ENCODE results near the gene RTEL1.
"Not testable (repeated sequence)": the region's sequence is repeated elsewhere in the genome, so short reads cannot be mapped to it uniquely, and the experiment has no call there.

The RTEL1 gene

DNA sequence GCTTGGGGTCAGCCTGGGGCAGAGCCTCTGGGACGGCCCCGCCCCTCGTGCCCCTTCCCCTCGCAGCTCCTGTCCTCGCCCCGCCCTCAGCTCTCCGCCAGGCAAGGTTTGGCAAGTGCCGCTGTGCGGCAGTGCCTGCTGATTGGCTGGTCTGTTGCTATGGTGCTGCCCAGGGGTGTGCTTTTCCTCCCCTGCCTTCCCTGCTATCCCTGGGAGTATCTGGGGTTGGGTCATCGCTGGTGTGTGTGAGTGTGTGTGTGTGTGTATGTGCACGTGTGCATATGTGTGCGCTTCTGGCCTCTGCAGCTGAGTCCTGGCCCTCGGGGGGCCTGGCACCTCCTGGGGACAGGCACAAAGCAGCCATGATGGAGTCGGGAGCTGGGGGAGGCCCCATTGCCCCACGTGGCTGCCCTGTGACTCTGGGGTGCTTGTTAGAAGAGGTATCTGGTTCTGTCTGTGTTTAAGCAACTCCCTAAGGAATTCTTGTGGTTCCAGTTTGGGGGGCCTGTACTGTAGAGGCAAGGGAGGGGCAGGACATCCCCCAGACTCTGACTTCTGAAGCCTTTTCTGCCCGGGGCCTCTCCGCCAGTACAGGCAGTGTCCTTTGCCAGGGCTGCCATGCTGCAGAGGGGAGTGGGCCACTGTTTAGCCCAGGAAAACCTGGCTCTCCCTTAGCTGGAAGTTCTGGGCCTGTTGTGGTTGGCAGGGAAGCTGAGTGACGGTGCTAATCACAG is 6.9 kb downstream of the RTEL1 start:
- no peaks in the 10 kb centered on the region for H3K4me1 ChIP-seq (ENCODE audit: control insufficient read depth, insufficient read depth, low read length)
- H3K9ac ChIP-seq (ENCODE audit: low read depth, low read length): no peak overlapping the region
- no peaks in the 10 kb centered on the region for H3K9me3 ChIP-seq (ENCODE audit: control insufficient read depth, insufficient read depth, low read length)
- H3K27me3 ChIP-seq (ENCODE audit: control insufficient read depth, insufficient read depth, low read length): no peaks in the 10 kb centered on the region
- peaks cover 50% of the 10 kb centered on the region for H3K36me3 ChIP-seq (ENCODE audit: control insufficient read depth, insufficient read depth, low read length)
- no peak overlapping the region for H3K4me3 ChIP-seq (ENCODE audit: low read depth, low read length)

DNA sequence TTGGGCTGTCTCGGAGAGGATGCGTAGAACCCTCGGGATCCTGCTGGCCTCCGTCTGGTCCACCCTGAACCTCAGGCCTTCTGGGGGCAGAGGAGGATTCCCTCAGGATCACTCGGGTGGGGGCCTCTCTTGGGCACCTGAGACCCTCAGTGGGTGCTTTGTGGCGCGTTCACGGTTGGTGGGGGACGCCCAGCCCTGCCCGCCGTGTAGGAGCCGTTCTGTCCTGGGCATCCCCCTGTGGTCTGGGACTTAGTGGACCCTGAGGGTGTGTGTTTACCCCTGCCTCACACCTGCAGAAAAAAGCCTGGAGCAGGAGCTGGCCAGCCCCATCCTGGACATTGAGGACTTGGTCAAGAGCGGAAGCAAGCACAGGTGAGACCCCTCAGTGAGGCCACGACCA is 7.6 kb downstream of the RTEL1 start:
- no peak overlapping the region for H3K4me3 ChIP-seq (ENCODE audit: low read depth, low read length)
- H3K27me3 ChIP-seq (ENCODE audit: control insufficient read depth, insufficient read depth, low read length): no peaks in the 10 kb centered on the region
- H3K4me1 ChIP-seq (ENCODE audit: control insufficient read depth, insufficient read depth, low read length): no peaks in the 10 kb centered on the region
- H3K9ac ChIP-seq (ENCODE audit: low read depth, low read length): no peak overlapping the region
- H3K9me3 ChIP-seq (ENCODE audit: control insufficient read depth, insufficient read depth, low read length): no peaks in the 10 kb centered on the region
- peaks cover 48% of the 10 kb centered on the region for H3K36me3 ChIP-seq (ENCODE audit: control insufficient read depth, insufficient read depth, low read length)

DNA sequence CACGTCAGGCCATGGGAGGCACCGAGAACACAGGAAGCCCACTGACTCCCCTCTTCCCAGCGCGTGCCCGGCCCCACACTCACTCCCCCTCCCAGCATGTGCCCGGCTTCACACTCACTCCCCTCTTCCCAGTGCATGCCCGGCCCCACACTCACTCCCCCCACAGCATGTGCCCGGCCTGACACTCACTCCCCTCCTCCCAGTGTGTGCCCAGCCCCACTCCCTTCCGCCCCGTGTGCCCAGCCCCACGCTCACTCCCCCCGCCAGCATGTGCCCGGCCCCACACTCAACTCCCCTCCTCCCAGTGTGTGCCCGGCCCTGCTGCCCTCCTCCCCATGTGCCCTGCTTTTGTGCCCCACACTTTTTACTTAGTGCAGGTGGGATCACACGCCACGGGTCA is 9.7 kb downstream of the RTEL1 start:
- H3K9ac ChIP-seq (ENCODE audit: low read depth, low read length): no peak overlapping the region
- H3K27me3 ChIP-seq (ENCODE audit: control insufficient read depth, insufficient read depth, low read length): no peaks in the 10 kb centered on the region
- no peaks in the 10 kb centered on the region for H3K4me1 ChIP-seq (ENCODE audit: control insufficient read depth, insufficient read depth, low read length)
- H3K4me3 ChIP-seq (ENCODE audit: low read depth, low read length): no peak overlapping the region
- peaks cover 40% of the 10 kb centered on the region for H3K36me3 ChIP-seq (ENCODE audit: control insufficient read depth, insufficient read depth, low read length)
- no peaks in the 10 kb centered on the region for H3K9me3 ChIP-seq (ENCODE audit: control insufficient read depth, insufficient read depth, low read length)

DNA sequence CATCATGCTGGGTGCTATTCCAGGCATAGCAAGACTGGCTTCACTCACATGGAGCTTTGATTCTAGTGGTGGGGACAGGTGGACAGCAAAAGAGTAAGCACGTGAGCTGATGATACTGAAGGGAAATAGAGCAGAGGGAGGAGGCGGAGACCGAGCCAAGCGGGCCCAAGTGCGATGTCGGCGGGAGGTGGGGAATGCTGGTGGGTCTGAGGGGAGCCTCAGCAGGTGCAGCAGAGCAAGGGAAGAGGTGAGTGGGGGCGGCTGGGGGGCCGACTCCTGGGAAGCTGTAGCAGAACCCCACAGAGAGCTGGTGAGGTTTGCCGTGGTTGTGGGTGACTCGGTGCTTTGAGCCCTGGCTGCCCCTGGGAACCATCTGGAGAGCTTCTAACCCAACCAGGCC is 10.2 kb downstream of the RTEL1 start:
- Histone ChIP-seq H3K27me3 (ENCODE audit: control insufficient read depth, insufficient read depth, low read length) (no peaks in the 10 kb centered on the region), H3K4me1 (ENCODE audit: control insufficient read depth, insufficient read depth, low read length) (no peaks in the 10 kb centered on the region), H3K9ac (ENCODE audit: low read depth, low read length) (no peak overlapping the region), H3K4me3 (ENCODE audit: low read depth, low read length) (no peak overlapping the region), H3K9me3 (ENCODE audit: control insufficient read depth, insufficient read depth, low read length) (no peaks in the 10 kb centered on the region), H3K36me3 (ENCODE audit: control insufficient read depth, insufficient read depth, low read length) (peaks cover 35% of the 10 kb centered on the region)

DNA sequence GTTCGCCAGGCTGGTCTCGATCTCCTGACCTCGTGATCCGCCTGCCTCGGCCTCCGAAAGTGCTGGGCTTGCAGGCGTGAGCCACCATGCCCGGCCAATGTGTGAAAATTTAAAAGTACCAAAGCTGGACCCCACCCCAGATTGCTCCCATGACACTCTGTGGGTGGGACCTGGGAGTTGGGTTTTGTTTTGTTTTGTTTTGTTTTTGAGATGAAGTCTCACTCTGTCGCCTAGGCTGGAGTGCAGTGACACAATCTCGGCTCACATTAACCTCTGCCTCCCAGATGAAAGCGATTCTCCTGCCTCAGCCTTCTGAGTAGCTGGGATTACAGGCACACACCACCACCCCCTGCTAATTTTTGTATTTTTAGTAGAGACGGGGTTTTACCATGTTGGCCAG is 13.6 kb downstream of the RTEL1 start:
- H3K4me3 ChIP-seq (ENCODE audit: low read depth, low read length); H3K9ac ChIP-seq (ENCODE audit: low read depth, low read length); H3K9me3 ChIP-seq (ENCODE audit: control insufficient read depth, insufficient read depth, low read length); H3K27me3 ChIP-seq (ENCODE audit: control insufficient read depth, insufficient read depth, low read length); H3K4me1 ChIP-seq (ENCODE audit: control insufficient read depth, insufficient read depth, low read length): not testable (repeated sequence)
- peaks cover 41% of the 10 kb centered on the region for H3K36me3 ChIP-seq (ENCODE audit: control insufficient read depth, insufficient read depth, low read length)

DNA sequence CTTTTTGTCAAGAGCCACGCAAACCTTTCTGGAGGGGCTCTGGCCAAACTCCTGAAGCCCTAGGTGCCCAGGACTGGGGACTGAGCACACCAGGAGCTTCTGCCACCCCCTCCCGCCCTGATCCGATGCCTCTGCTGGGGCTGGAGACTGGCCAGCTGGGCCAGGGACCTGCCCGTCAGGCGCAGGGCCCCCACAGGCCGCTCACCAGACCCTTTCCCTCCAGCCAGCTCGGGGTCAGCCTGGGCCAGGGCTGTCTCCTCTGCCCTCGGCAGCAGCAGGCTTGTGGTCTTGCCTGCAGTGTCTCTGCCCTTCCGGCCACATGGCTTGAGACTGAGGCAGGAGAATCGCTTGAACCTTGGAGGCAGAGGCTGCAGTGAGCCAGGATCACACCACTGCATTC is 14.6 kb downstream of the RTEL1 start:
- Histone ChIP-seq H3K9ac (ENCODE audit: low read depth, low read length) (no peak overlapping the region), H3K36me3 (ENCODE audit: control insufficient read depth, insufficient read depth, low read length) (peaks cover 36% of the 10 kb centered on the region), H3K4me1 (ENCODE audit: control insufficient read depth, insufficient read depth, low read length) (no peaks in the 10 kb centered on the region), H3K4me3 (ENCODE audit: low read depth, low read length) (no peak overlapping the region), H3K27me3 (ENCODE audit: control insufficient read depth, insufficient read depth, low read length) (no peaks in the 10 kb centered on the region), H3K9me3 (ENCODE audit: control insufficient read depth, insufficient read depth, low read length) (no peaks in the 10 kb centered on the region)

DNA sequence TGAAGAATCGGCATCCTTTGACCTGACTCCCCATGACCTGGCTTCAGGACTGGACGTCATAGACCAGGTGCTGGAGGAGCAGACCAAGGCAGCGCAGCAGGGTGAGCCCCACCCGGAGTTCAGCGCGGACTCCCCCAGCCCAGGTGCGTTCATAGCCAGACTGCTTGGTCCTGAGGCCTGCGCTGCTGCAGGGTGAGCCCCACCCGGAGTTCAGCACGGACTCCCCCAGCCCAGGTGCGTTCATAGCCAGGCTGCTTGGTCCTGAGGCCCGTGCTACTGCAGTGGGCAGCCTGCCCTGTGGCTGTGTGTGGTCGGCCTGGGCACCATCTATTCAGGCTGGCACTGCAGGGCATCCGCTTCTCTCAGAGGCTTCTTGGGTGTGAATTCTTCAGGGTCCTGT is 15.8 kb downstream of the RTEL1 start:
- Histone ChIP-seq H3K9ac (ENCODE audit: low read depth, low read length) (no peak overlapping the region), H3K9me3 (ENCODE audit: control insufficient read depth, insufficient read depth, low read length) (no peaks in the 10 kb centered on the region), H3K4me3 (ENCODE audit: low read depth, low read length) (no peak overlapping the region), H3K4me1 (ENCODE audit: control insufficient read depth, insufficient read depth, low read length) (no peaks in the 10 kb centered on the region), H3K27me3 (ENCODE audit: control insufficient read depth, insufficient read depth, low read length) (no peaks in the 10 kb centered on the region), H3K36me3 (ENCODE audit: control insufficient read depth, insufficient read depth, low read length) (peaks cover 37% of the 10 kb centered on the region)

DNA sequence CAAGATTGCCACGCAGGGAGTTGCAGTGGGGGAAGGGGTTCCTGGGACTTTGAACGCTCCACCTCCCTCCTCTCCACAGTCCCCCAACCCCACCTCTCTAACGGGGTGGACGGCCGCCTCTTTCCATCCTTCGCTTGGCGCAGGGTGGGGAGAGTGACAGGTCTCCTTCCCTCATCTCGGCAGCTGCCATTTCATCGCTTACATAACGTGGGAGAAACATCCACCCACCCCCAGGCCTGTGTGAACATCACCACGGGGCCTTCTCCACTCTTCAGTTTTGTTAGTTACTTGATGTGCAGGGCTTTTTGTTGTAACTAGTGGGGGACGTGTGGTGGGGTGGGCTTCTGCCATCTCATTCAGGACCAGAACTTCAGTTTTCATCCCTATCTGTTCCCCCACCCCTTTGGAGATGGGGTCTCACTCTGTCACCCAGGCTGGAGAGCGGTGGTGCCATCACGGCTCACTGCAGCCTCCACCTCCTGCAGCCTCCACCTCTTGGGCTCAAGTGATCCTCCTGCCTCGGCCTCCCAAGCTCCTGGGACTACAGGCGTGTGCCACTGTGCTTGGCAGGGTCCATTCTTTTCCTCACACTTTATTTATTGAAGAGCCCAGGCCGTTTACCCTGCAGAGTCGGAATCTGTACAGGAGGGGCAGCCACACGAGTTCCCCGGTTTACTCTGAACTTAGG is 17.7 kb downstream of the RTEL1 start:
- Histone ChIP-seq H3K36me3 (ENCODE audit: control insufficient read depth, insufficient read depth, low read length) (peaks cover 45% of the 10 kb centered on the region), H3K27me3 (ENCODE audit: control insufficient read depth, insufficient read depth, low read length) (no peaks in the 10 kb centered on the region), H3K4me3 (ENCODE audit: low read depth, low read length) (no peak overlapping the region), H3K9ac (ENCODE audit: low read depth, low read length) (no peak overlapping the region), H3K4me1 (ENCODE audit: control insufficient read depth, insufficient read depth, low read length) (no peaks in the 10 kb centered on the region), H3K9me3 (ENCODE audit: control insufficient read depth, insufficient read depth, low read length) (no peaks in the 10 kb centered on the region)

DNA sequence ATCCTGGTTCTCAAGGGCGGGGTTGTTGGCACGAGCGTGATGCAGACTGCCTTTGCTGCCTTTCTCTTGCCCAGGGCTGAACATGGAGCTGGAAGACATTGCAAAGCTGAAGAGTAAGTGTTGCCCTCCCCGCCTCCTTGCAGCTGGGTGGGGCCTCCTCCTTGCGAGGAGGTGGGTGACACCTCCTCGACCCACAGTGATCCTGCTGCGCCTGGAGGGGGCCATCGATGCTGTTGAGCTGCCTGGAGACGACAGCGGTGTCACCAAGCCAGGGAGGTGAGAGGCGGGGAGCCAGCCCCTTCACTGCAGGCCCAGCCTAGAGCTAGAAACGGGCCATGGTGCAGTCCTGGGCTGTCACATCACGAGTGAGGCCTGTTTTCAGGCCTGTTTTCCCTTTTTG is 20.0 kb downstream of the RTEL1 start:
- H3K9me3 ChIP-seq (ENCODE audit: control insufficient read depth, insufficient read depth, low read length): no peaks in the 10 kb centered on the region
- H3K36me3 ChIP-seq (ENCODE audit: control insufficient read depth, insufficient read depth, low read length): peaks cover 43% of the 10 kb centered on the region
- H3K4me3 ChIP-seq (ENCODE audit: low read depth, low read length): no peak overlapping the region
- H3K9ac ChIP-seq (ENCODE audit: low read depth, low read length): no peak overlapping the region
- H3K4me1 ChIP-seq (ENCODE audit: control insufficient read depth, insufficient read depth, low read length): no peaks in the 10 kb centered on the region
- H3K27me3 ChIP-seq (ENCODE audit: control insufficient read depth, insufficient read depth, low read length): no peaks in the 10 kb centered on the region

DNA sequence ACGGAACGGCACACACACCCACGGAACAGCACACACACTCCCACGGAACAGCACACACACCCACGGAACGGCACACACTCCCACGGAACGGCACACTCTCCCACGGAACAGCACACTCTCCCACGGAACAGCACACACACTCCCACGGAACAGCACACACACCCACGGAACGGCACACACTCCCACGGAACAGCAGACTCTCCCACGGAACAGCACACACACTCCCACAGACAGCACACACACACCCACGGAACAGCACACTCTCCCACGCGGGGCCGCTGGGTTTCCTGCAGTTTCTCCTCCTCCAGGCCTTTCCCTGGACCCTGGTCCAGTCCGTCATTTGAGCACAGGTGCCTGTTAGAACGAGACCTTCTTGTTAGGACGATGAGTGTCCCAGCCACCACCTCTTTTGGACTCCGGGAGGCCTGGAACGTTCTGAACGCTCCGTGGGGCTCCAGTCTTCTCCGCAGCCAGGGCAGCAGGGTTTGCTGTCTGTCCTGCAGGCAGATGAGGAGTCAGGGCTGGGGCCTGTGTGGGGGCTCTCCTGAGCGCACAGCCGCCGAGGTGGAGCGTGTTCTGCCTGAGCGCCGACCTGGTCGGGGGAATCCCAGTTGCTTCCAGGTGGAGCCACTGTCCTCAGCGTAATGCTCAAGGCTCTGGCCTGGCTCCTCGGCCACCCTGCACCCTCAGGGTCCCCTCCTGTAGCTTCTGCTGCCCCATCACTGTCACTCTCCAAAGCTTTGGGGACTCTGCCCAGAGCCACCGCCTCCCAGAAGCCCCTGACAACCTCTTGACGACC is 20.8 kb downstream of the RTEL1 start:
- H3K9ac ChIP-seq (ENCODE audit: low read depth, low read length): no peak overlapping the region
- no peaks in the 10 kb centered on the region for H3K9me3 ChIP-seq (ENCODE audit: control insufficient read depth, insufficient read depth, low read length)
- peaks cover 40% of the 10 kb centered on the region for H3K36me3 ChIP-seq (ENCODE audit: control insufficient read depth, insufficient read depth, low read length)
- no peaks in the 10 kb centered on the region for H3K27me3 ChIP-seq (ENCODE audit: control insufficient read depth, insufficient read depth, low read length)
- H3K4me1 ChIP-seq (ENCODE audit: control insufficient read depth, insufficient read depth, low read length): no peaks in the 10 kb centered on the region
- no peak overlapping the region for H3K4me3 ChIP-seq (ENCODE audit: low read depth, low read length)

DNA sequence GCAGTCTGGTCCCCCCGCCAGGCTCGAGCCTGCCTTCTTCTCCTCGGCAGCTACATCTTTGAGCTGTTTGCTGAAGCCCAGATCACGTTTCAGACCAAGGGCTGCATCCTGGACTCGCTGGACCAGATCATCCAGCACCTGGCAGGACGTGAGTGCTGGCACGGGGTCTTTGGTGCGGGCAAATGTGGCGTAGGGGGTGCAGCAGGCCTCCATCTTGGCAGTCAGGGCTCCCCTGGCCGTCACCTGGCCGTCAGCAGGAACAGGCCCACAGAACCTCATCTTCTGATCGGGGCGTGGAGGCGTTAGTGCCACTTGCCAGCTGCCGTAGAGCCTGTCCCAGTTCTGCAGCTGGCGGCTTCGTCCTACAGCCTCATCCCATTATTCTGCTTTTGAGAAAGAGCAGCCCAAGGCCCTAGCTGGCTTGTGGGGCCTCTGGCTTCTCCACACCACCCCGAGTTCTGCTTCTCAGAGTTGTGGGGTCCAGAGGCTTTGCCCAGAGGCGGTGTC is 21.7 kb downstream of the RTEL1 start:
- Histone ChIP-seq H3K4me1 (ENCODE audit: control insufficient read depth, insufficient read depth, low read length) (no peaks in the 10 kb centered on the region), H3K27me3 (ENCODE audit: control insufficient read depth, insufficient read depth, low read length) (no peaks in the 10 kb centered on the region), H3K4me3 (ENCODE audit: low read depth, low read length) (no peak overlapping the region), H3K36me3 (ENCODE audit: control insufficient read depth, insufficient read depth, low read length) (peaks cover 35% of the 10 kb centered on the region), H3K9ac (ENCODE audit: low read depth, low read length) (no peak overlapping the region), H3K9me3 (ENCODE audit: control insufficient read depth, insufficient read depth, low read length) (no peaks in the 10 kb centered on the region)

Measured in iPS-15b (cell line).